Neural cell (in vitro differentiated cells): ENCODE measurements around the gene PEAK1. TPM values are rescaled to one million over a fixed set of nuclear protein-coding genes. Genes with fewer than 3 reads are reported as not detected.

Experiments used
- H2AFZ ChIP-seq: fragments of 200-600, 300-800 bp; sonication (generic), shearing (Covaris generic); 2 replicates; pipeline ENCODE4 v1.6.0; 2014; ENCODE audit warnings: low read depth, mild to moderate bottlenecking, antibody characterized with exemption, low read length, moderate library complexity
- H3F3A ChIP-seq: fragments of 200-600 bp; shearing (Covaris generic); 2 replicates; pipeline ENCODE4 v1.6.1; 2016; ENCODE audit warnings: mild to moderate bottlenecking, moderate library complexity, mixed read lengths, antibody characterized with exemption, low read length; ENCODE audit not compliant: insufficient read depth, poor library complexity, severe bottlenecking
- H3K27ac ChIP-seq: fragments of 200-600, 300-800 bp; sonication (generic), shearing (Covaris generic); 2 replicates; pipeline ENCODE4 v1.5.1; 2014; ENCODE audit warnings: mild to moderate bottlenecking, low read length, moderate library complexity
- H3K27me3 ChIP-seq: fragments of 300-800, 200-600 bp; sonication (generic), shearing (Covaris generic); 2 replicates; pipeline ENCODE4 v1.6.0; 2014; ENCODE audit warnings: mild to moderate bottlenecking, low read depth, low read length, moderate library complexity; ENCODE audit not compliant: insufficient read depth
- H3K36me3 ChIP-seq: fragments of 300-800, 200-600 bp; sonication (generic), shearing (Covaris generic); 2 replicates; pipeline ENCODE4 v1.5.1; 2014; ENCODE audit warnings: mild to moderate bottlenecking, antibody characterized with exemption, low read length, moderate library complexity; ENCODE audit not compliant: insufficient read depth
- H3K4me2 ChIP-seq: fragments of 300-800, 200-600 bp; sonication (generic), shearing (Covaris generic); 2 replicates; pipeline ENCODE4 v1.6.0; 2014; ENCODE audit warnings: mild to moderate bottlenecking, low read length
- H3K4me3 ChIP-seq: fragments of 300-800, 200-600 bp; sonication (generic), shearing (Covaris generic); 2 replicates; pipeline ENCODE4 v1.5.1; 2014; ENCODE audit warnings: mild to moderate bottlenecking, low read length, moderate library complexity
- H3K79me2 ChIP-seq: fragments of 200-600 bp; shearing (Covaris generic); replicated peaks from 2 replicates; pipeline ENCODE4 v1.6.0; 2014; ENCODE audit warnings: mild to moderate bottlenecking, low read length, moderate library complexity; ENCODE audit not compliant: insufficient read depth
- H3K9ac ChIP-seq: fragments of 300-800, 200-600 bp; sonication (generic), shearing (Covaris generic); 2 replicates; pipeline ENCODE4 v1.6.1; 2016; ENCODE audit warnings: mild to moderate bottlenecking, low read length, mixed read lengths
- H3K9me2 ChIP-seq: fragments of 200-600 bp; shearing (Covaris generic); 2 replicates; pipeline ENCODE4 v1.6.1; 2016; ENCODE audit warnings: mild to moderate bottlenecking, low read length, mixed read lengths; ENCODE audit not compliant: insufficient read depth
- H3K9me3 ChIP-seq: fragments of 200-600, 300-800 bp; sonication (generic), shearing (Covaris generic); 2 replicates; pipeline ENCODE4 v1.6.1; 2016; ENCODE audit warnings: mild to moderate bottlenecking, mixed run types, low read length, moderate library complexity, mixed read lengths
- H4K20me1 ChIP-seq: fragments of 200-600 bp; shearing (Covaris generic); 2 replicates; pipeline ENCODE4 v1.6.1; 2016; ENCODE audit warnings: mild to moderate bottlenecking, mixed run types; ENCODE audit not compliant: insufficient read depth
- EP300 ChIP-seq: fragments of 450-650 bp; conservative IDR thresholded peaks from 2 replicates; pipeline ENCODE4 v1.6.1; 2014; ENCODE audit warnings: antibody characterized with exemption, mild to moderate bottlenecking, moderate library complexity; ENCODE audit not compliant: poor library complexity, severe bottlenecking
- EZH2 ChIP-seq: fragments of 200-600, 300-800 bp; shearing (Covaris generic), sonication (generic); IDR thresholded peaks from 2 replicates; pipeline ENCODE4 v1.6.1; 2014; ENCODE audit warnings: antibody characterized with exemption, low read length, borderline replicate concordance, mild to moderate bottlenecking; ENCODE audit not compliant: insufficient read depth, poor library complexity, severe bottlenecking
- MXI1 ChIP-seq: fragments of 450-650 bp; conservative IDR thresholded peaks from 2 replicates; pipeline ENCODE4 v1.6.1; 2014; ENCODE audit warnings: antibody characterized with exemption, mild to moderate bottlenecking; ENCODE audit not compliant: poor library complexity, severe bottlenecking
- POLR2AphosphoS5 ChIP-seq: IDR thresholded peaks from 2 replicates; pipeline ENCODE4 v1.6.1; 2012
- RAD21 ChIP-seq: fragments of 450-650 bp; conservative IDR thresholded peaks from 2 replicates; pipeline ENCODE4 v1.6.1; 2014; ENCODE audit warnings: antibody characterized with exemption, mild to moderate bottlenecking, moderate library complexity
- SMC3 ChIP-seq: fragments of 450-650 bp; conservative IDR thresholded peaks from 2 replicates; pipeline ENCODE4 v1.6.1; 2014; ENCODE audit warnings: antibody characterized with exemption, mild to moderate bottlenecking, moderate library complexity; ENCODE audit not compliant: poor library complexity
- TAF1 ChIP-seq: IDR thresholded peaks from 2 replicates; pipeline ENCODE4 v1.6.1; 2012; ENCODE audit warnings: low read depth
- polyA plus RNA-seq: library from polyadenylated mRNA; depleted of rRNA; stranded (reverse); fragments of >200 nt; gene quantifications from 2 replicates; pipeline ENCODE4 v1.2.3, GENCODE V29; 2014
- TF ChIP-seq, protein P1 (sequence below): IDR thresholded peaks from 2 replicates; pipeline ENCODE4 v1.6.1; 2012; ENCODE audit warnings: borderline replicate concordance
- TF ChIP-seq, protein P2 (sequence below): fragments of 450-650 bp; IDR thresholded peaks from 2 replicates; pipeline ENCODE4 v1.5.1; 2014; ENCODE audit warnings: antibody characterized with exemption, mild to moderate bottlenecking, moderate library complexity; ENCODE audit not compliant: poor library complexity, severe bottlenecking

Gene PEAK1
- polyA plus RNA-seq, 1 donor from 2014 or later: 5.8 TPM

DNA sequence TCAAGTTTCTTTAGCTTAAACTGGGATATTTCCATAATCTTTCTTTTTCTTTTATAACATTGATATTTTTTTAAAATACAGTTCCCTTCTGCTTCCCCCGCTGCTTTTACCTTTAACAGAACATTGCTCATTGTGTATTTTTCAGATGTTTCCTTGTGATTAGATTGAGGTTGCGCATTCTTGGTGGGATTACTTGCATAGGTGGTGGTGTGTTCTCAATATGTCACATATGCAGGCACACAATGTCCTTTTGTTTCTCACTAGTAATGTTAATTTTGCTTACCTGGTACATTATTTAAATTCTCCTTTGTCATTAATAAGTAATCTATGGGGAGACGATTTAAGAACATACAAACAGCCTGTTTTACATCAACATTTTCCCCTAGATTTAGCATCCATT, 49.0 kb upstream of the PEAK1 start:
- H3K9ac ChIP-seq: no peak overlapping the region
- no peak overlapping the region for H3K4me2 ChIP-seq
- no peak overlapping the region for H3K4me3 ChIP-seq
- peaks cover 28% of the 10 kb centered on the region for H3K36me3 ChIP-seq
- no peak overlapping the region for H3K27ac ChIP-seq
- TF ChIP-seq EZH2: no peak
- TF ChIP-seq, protein P1, sequence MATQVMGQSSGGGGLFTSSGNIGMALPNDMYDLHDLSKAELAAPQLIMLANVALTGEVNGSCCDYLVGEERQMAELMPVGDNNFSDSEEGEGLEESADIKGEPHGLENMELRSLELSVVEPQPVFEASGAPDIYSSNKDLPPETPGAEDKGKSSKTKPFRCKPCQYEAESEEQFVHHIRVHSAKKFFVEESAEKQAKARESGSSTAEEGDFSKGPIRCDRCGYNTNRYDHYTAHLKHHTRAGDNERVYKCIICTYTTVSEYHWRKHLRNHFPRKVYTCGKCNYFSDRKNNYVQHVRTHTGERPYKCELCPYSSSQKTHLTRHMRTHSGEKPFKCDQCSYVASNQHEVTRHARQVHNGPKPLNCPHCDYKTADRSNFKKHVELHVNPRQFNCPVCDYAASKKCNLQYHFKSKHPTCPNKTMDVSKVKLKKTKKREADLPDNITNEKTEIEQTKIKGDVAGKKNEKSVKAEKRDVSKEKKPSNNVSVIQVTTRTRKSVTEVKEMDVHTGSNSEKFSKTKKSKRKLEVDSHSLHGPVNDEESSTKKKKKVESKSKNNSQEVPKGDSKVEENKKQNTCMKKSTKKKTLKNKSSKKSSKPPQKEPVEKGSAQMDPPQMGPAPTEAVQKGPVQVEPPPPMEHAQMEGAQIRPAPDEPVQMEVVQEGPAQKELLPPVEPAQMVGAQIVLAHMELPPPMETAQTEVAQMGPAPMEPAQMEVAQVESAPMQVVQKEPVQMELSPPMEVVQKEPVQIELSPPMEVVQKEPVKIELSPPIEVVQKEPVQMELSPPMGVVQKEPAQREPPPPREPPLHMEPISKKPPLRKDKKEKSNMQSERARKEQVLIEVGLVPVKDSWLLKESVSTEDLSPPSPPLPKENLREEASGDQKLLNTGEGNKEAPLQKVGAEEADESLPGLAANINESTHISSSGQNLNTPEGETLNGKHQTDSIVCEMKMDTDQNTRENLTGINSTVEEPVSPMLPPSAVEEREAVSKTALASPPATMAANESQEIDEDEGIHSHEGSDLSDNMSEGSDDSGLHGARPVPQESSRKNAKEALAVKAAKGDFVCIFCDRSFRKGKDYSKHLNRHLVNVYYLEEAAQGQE: no peak
- TF ChIP-seq, protein P2, sequence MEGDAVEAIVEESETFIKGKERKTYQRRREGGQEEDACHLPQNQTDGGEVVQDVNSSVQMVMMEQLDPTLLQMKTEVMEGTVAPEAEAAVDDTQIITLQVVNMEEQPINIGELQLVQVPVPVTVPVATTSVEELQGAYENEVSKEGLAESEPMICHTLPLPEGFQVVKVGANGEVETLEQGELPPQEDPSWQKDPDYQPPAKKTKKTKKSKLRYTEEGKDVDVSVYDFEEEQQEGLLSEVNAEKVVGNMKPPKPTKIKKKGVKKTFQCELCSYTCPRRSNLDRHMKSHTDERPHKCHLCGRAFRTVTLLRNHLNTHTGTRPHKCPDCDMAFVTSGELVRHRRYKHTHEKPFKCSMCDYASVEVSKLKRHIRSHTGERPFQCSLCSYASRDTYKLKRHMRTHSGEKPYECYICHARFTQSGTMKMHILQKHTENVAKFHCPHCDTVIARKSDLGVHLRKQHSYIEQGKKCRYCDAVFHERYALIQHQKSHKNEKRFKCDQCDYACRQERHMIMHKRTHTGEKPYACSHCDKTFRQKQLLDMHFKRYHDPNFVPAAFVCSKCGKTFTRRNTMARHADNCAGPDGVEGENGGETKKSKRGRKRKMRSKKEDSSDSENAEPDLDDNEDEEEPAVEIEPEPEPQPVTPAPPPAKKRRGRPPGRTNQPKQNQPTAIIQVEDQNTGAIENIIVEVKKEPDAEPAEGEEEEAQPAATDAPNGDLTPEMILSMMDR: no peak
- no peaks in the 10 kb centered on the region for H3F3A ChIP-seq
- no peaks in the 10 kb centered on the region for H4K20me1 ChIP-seq
- H3K9me2 ChIP-seq: no peaks in the 10 kb centered on the region
- no peaks in the 10 kb centered on the region for H3K79me2 ChIP-seq
- H3K9me3 ChIP-seq: no peaks in the 10 kb centered on the region
- no peak overlapping the region for H2AFZ ChIP-seq
- H3K27me3 ChIP-seq: no peaks in the 10 kb centered on the region

DNA sequence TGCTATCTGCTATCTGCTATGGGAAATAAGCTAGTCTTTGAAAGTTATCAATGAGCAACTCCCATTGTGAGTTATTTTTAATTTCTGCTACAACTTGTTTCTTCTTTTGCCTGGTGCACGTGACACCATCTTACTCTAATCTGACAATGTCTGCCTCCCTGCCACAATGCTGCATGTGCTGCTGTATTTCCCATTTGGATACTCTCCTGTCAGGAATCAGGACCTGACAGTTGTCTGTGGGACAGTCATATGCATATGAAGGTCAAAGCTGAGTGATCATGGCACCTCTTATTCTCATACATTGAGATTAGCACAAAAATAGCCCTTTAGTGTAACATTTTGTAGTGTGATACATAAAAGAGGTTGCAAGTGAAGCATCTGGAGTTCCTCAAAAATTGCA, 46.6 kb upstream of the PEAK1 start:
- no peaks in the 10 kb centered on the region for H3F3A ChIP-seq
- no peak overlapping the region for H3K9ac ChIP-seq
- H3K27me3 ChIP-seq: no peaks in the 10 kb centered on the region
- H3K9me3 ChIP-seq: no peaks in the 10 kb centered on the region
- H3K79me2 ChIP-seq: no peaks in the 10 kb centered on the region
- H3K27ac ChIP-seq: no peak overlapping the region
- H3K36me3 ChIP-seq: peaks cover 19% of the 10 kb centered on the region
- H3K9me2 ChIP-seq: no peaks in the 10 kb centered on the region
- H3K4me3 ChIP-seq: no peak overlapping the region
- no peak for TF ChIP-seq MXI1
- TF ChIP-seq SMC3: no peak
- no peak overlapping the region for H3K4me2 ChIP-seq
- no peak overlapping the region for H2AFZ ChIP-seq
- H4K20me1 ChIP-seq: no peaks in the 10 kb centered on the region

DNA sequence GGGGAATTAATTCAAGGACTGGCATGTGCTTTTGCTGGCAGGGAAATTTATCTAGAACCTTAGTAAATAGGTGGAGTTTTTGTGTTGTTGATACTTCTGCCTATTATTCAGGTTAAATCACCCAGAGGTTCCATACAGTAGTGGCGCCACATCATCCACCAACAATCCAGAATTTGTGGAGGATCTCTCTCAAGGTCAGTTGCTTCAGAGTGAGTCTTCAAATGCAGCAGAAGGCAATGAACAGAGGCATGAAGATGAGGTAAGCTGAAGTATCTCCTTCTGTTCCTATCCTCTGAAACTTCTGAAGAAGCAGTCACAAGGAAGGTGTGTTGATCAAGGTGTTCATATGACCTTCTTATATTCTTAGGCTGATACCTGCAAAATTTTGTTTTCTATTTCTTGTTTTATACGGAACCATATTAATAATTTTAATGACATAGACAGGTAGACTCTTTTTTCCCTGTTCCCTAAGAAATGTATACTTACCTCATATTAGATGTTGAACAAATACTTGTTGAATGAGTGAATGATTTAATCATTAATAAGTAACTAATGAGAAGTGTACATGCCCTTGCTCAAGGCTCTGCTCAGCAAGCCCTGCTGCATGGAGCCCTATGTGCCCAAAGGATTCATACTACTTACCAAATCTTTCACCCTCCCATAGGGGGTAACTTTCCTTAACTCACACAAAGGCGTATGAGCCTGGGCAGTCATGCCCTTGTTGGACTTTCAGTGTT, 44.4 kb upstream of the PEAK1 start:
- TF ChIP-seq EP300: no peak
- TF ChIP-seq TAF1: no peak
- TF ChIP-seq POLR2AphosphoS5: no peak
- no peak for TF ChIP-seq MXI1
- TF ChIP-seq RAD21: no peak
- TF ChIP-seq, protein P1: no peak
- Histone ChIP-seq H3F3A (no peaks in the 10 kb centered on the region), H3K4me2 (no peak overlapping the region), H3K27ac (no peak overlapping the region), H4K20me1 (no peaks in the 10 kb centered on the region), H3K4me3 (no peak overlapping the region), H2AFZ (no peak overlapping the region), H3K9me2 (no peaks in the 10 kb centered on the region), H3K9ac (no peak overlapping the region), H3K27me3 (no peaks in the 10 kb centered on the region), H3K36me3 (peaks cover 20% of the 10 kb centered on the region), H3K79me2 (no peaks in the 10 kb centered on the region), H3K9me3 (no peaks in the 10 kb centered on the region)
